Sigmoid colon (tissue), 4 donors: ENCODE measurements around the gene SEC62.

Source experiments
- EP300 ChIP-seq, 4 donors: sonication (generic); formaldehyde crosslinking; IDR thresholded peaks; one replicate each; pipeline ENCODE4 v1.6.1; 2017; ENCODE audit warnings: antibody characterized with exemption in 4 of 4
- POLR2A ChIP-seq, 2 donors: fragments of 450-650 bp; IDR thresholded peaks; one replicate each; pipeline ENCODE4 v1.6.1; 2016; ENCODE audit warnings: antibody characterized with exemption in 2 of 2, mild to moderate bottlenecking in 2 of 2, moderate library complexity in 2 of 2
- POLR2AphosphoS5 ChIP-seq, 4 donors: sonication (generic); formaldehyde crosslinking; IDR thresholded peaks; one replicate each; pipeline ENCODE4 v1.6.1; 2017; ENCODE audit warnings: antibody characterized with exemption in 4 of 4
- TF ChIP-seq, protein P1 (sequence below), 4 experiments: fragments of 450-650 bp in 3 of 4; fragments of 200-600 bp in 1 of 4; IDR thresholded peaks; one replicate each; pipeline ENCODE4 v1.5.1; 2016 to 2019; ENCODE audit warnings: antibody characterized with exemption in 4 of 4, mild to moderate bottlenecking in 3 of 4, moderate library complexity in 2 of 4

DNA sequence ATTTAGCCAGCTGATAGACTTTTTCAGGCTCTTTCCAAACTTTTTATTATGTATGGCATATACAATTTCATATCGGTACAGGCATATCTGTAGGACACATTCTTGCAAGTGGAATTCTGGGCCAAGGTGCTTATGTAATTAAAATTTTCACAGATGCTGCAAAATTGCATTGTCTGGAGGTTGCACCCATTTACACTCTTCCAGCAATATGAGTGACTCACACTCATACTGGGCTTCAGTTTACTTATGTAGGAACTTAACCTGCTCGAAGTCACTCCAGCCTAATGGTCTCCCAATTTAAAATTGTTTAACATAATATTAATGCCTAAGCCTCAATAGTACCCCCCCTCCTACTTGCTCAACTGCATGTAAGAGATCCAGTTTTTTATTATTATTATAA, 11.2 kb upstream of the SEC62 start:
- TF ChIP-seq, protein P1, sequence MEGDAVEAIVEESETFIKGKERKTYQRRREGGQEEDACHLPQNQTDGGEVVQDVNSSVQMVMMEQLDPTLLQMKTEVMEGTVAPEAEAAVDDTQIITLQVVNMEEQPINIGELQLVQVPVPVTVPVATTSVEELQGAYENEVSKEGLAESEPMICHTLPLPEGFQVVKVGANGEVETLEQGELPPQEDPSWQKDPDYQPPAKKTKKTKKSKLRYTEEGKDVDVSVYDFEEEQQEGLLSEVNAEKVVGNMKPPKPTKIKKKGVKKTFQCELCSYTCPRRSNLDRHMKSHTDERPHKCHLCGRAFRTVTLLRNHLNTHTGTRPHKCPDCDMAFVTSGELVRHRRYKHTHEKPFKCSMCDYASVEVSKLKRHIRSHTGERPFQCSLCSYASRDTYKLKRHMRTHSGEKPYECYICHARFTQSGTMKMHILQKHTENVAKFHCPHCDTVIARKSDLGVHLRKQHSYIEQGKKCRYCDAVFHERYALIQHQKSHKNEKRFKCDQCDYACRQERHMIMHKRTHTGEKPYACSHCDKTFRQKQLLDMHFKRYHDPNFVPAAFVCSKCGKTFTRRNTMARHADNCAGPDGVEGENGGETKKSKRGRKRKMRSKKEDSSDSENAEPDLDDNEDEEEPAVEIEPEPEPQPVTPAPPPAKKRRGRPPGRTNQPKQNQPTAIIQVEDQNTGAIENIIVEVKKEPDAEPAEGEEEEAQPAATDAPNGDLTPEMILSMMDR (IDR thresholded peaks at IDR 0.05), result no peak
- no peak for TF ChIP-seq POLR2A (IDR thresholded peaks at IDR 0.05)
- no peak for TF ChIP-seq POLR2AphosphoS5 (IDR thresholded peaks at IDR 0.05)
- no peak for TF ChIP-seq EP300 (IDR thresholded peaks at IDR 0.05)
